Measurements from ENCODE around the gene RAB40B.

The RAB40B gene

GRCh38 chr17:82687375-82687861 is 11.1 kb downstream of the RAB40B start:
- Histone ChIP-seq H2AFZ (ENCODE audit: low read depth, low read length) (peak overlapping the region; percentile 29; the same call in 1 of the 2 replicates), H3K9me3 (ENCODE audit: insufficient read depth, low read length) (no peaks in the 10 kb centered on the region), H3K4me3 (ENCODE audit: low read length) (peak overlapping the region; percentile 36), H3K79me2 (ENCODE audit: low read length) (no peaks in the 10 kb centered on the region), H3K9ac (ENCODE audit: low read length) (peak overlapping the region; percentile 61), H3K36me3 (replicated peaks; ENCODE audit: low read depth, low read length) (peaks cover 9% of the 10 kb centered on the region), H3K4me1 (ENCODE audit: low read length) (peaks cover 59% of the 10 kb centered on the region), H3K27ac (ENCODE audit: low read length) (peak overlapping the region; percentile 95), H3K4me2 (ENCODE audit: low read length) (peak overlapping the region; percentile 65), H3K27me3 (ENCODE audit: low read depth, low read length) (no peaks in the 10 kb centered on the region), H4K20me1 (ENCODE audit: insufficient read depth, low read length) (no peaks in the 10 kb centered on the region)
- no peak for TF ChIP-seq CTCF (IDR thresholded peaks at IDR 0.05; ENCODE audit: low read depth, low read length)
- no peak for TF ChIP-seq EZH2phosphoT487 (IDR thresholded peaks at IDR 0.05; ENCODE audit: low read depth)

- peaks cover 12% of the 10 kb centered on the region for H3K36me3 ChIP-seq (replicated peaks; ENCODE audit: low read depth, low read length)
- peak overlapping the region; percentile 61 for H3K9ac ChIP-seq (ENCODE audit: low read length)
- H3K27ac ChIP-seq (ENCODE audit: low read length): peak overlapping the region; percentile 95
- H3K4me1 ChIP-seq (ENCODE audit: low read length): peaks cover 59% of the 10 kb centered on the region
- H2AFZ ChIP-seq (ENCODE audit: low read depth, low read length): 0 out of 2 replicates have a peak overlapping the region, but pooled peaks have one; percentile 23
- H3K27me3 ChIP-seq (ENCODE audit: low read depth, low read length): no peaks in the 10 kb centered on the region
- H3K4me2 ChIP-seq (ENCODE audit: low read length): peak overlapping the region; percentile 65
- no peaks in the 10 kb centered on the region for H4K20me1 ChIP-seq (ENCODE audit: insufficient read depth, low read length)
- no peaks in the 10 kb centered on the region for H3K79me2 ChIP-seq (ENCODE audit: low read length)
- TF ChIP-seq CTCF (IDR thresholded peaks at IDR 0.05; ENCODE audit: low read depth, low read length) (no peak), EZH2phosphoT487 (IDR thresholded peaks at IDR 0.05; ENCODE audit: low read depth) (no peak)
- peaks cover 3% of the 10 kb centered on the region; the same call in 1 of the 2 replicates for H3K9me3 ChIP-seq (ENCODE audit: insufficient read depth, low read length)
- peak overlapping the region; percentile 36 for H3K4me3 ChIP-seq (ENCODE audit: low read length)
Observed at GRCh38 chr17:82686366-82687324, 11.9 kb downstream of the RAB40B start.

- Histone ChIP-seq H3K9me3 (ENCODE audit: insufficient read depth, low read length) (peaks cover 7% of the 10 kb centered on the region; the same call in 1 of the 2 replicates), H3K27ac (ENCODE audit: low read length) (peak overlapping the region; percentile 95), H4K20me1 (ENCODE audit: insufficient read depth, low read length) (no peaks in the 10 kb centered on the region), H3K9ac (ENCODE audit: low read length) (peak overlapping the region; percentile 66; the same call in 1 of the 2 replicates), H3K79me2 (ENCODE audit: low read length) (no peaks in the 10 kb centered on the region), H3K36me3 (replicated peaks; ENCODE audit: low read depth, low read length) (peaks cover 17% of the 10 kb centered on the region), H3K4me1 (ENCODE audit: low read length) (peaks cover 52% of the 10 kb centered on the region), H3K27me3 (ENCODE audit: low read depth, low read length) (no peaks in the 10 kb centered on the region), H3K4me2 (ENCODE audit: low read length) (peak overlapping the region; percentile 54), H3K4me3 (ENCODE audit: low read length) (peak overlapping the region; percentile 55), H2AFZ (ENCODE audit: low read depth, low read length) (no peak overlapping the region)
- TF ChIP-seq EZH2phosphoT487 (IDR thresholded peaks at IDR 0.05; ENCODE audit: low read depth) (no peak), CTCF (IDR thresholded peaks at IDR 0.05; ENCODE audit: low read depth, low read length) (no peak)
Observed at GRCh38 chr17:82685291-82685690, 13.2 kb downstream of the RAB40B start.

GRCh38 chr17:82684228-82684841 is 14.2 kb downstream of the RAB40B start:
- peaks cover 7% of the 10 kb centered on the region; the same call in 1 of the 2 replicates for H3K9me3 ChIP-seq (ENCODE audit: insufficient read depth, low read length)

More at GRCh38 chr17:82684228-82684841, 14.2 kb downstream of the RAB40B start:
- Histone ChIP-seq H3K36me3 (replicated peaks; ENCODE audit: low read depth, low read length) (peaks cover 24% of the 10 kb centered on the region), H3K9ac (ENCODE audit: low read length) (peak overlapping the region; percentile 46), H3K27ac (ENCODE audit: low read length) (peak overlapping the region; percentile 95), H4K20me1 (ENCODE audit: insufficient read depth, low read length) (no peaks in the 10 kb centered on the region), H3K4me1 (ENCODE audit: low read length) (peaks cover 62% of the 10 kb centered on the region), H3K27me3 (ENCODE audit: low read depth, low read length) (no peaks in the 10 kb centered on the region), H3K4me2 (ENCODE audit: low read length) (peak overlapping the region; percentile 57), H3K79me2 (ENCODE audit: low read length) (peaks cover 8% of the 10 kb centered on the region; the same call in 1 of the 2 replicates), H3K4me3 (ENCODE audit: low read length) (peak overlapping the region; percentile 53), H2AFZ (ENCODE audit: low read depth, low read length) (no peak overlapping the region)
- TF ChIP-seq CTCF (IDR thresholded peaks at IDR 0.05; ENCODE audit: low read depth, low read length) (no peak), EZH2phosphoT487 (IDR thresholded peaks at IDR 0.05; ENCODE audit: low read depth) (no peak)
